DOHH2 (cell line): ENCODE measurements around the gene TPM3.

ENCODE experiments used
- H3F3A ChIP-seq: fragments of 200-600 bp; sonication (generic), shearing (Covaris generic); 2 replicates; pipeline ENCODE4 v1.6.0; 2016; ENCODE audit warnings: antibody characterized with exemption, mild to moderate bottlenecking; ENCODE audit not compliant: control insufficient read depth, insufficient read depth
- H3K27ac ChIP-seq: fragments of 200-600 bp; sonication (generic); 2 replicates; pipeline ENCODE4 v1.5.1; 2014; ENCODE audit warnings: low read depth, mild to moderate bottlenecking, low read length, moderate library complexity
- H3K27me3 ChIP-seq: fragments of 200-600 bp; sonication (generic); 2 replicates; pipeline ENCODE4 v1.6.1; 2014; ENCODE audit warnings: mild to moderate bottlenecking, low read length, mixed read lengths; ENCODE audit not compliant: control insufficient read depth
- H3K36me3 ChIP-seq: fragments of 200-600 bp; sonication (generic); 2 replicates; pipeline ENCODE4 v1.6.1; 2014; ENCODE audit warnings: mild to moderate bottlenecking, low read length, moderate library complexity, mixed read lengths; ENCODE audit not compliant: control insufficient read depth
- H3K4me1 ChIP-seq: fragments of 200-600 bp; sonication (generic); 2 replicates; pipeline ENCODE4 v1.6.1; 2014; ENCODE audit warnings: mild to moderate bottlenecking, low read length, mixed read lengths; ENCODE audit not compliant: control insufficient read depth
- H3K4me2 ChIP-seq: fragments of 200-600 bp; sonication (generic); 2 replicates; pipeline ENCODE4 v1.6.0; 2014; ENCODE audit warnings: mild to moderate bottlenecking, low read length, moderate library complexity
- H3K4me3 ChIP-seq: fragments of 200-600 bp; sonication (generic); 2 replicates; pipeline ENCODE4 v1.5.1; 2014; ENCODE audit warnings: mild to moderate bottlenecking, low read length, mixed read lengths
- H3K79me2 ChIP-seq: fragments of 200-600 bp; sonication (generic); 2 replicates; pipeline ENCODE4 v1.6.1; 2014; ENCODE audit warnings: mild to moderate bottlenecking, low read length, mixed read lengths; ENCODE audit not compliant: control insufficient read depth
- H3K9me2 ChIP-seq: fragments of 200-600 bp; sonication (generic); replicated peaks from 2 replicates; pipeline ENCODE4 v1.6.1; 2014; ENCODE audit warnings: mild to moderate bottlenecking, low read length, mixed read lengths; ENCODE audit not compliant: control insufficient read depth
- H3K9me3 ChIP-seq: fragments of 200-600 bp; sonication (generic); 2 replicates; pipeline ENCODE4 v1.6.1; 2014; ENCODE audit warnings: antibody characterized with exemption, low read length, mixed read lengths; ENCODE audit not compliant: control insufficient read depth, insufficient read depth
- H4K20me1 ChIP-seq: fragments of 200-600 bp; sonication (generic); 2 replicates; pipeline ENCODE4 v1.6.0; 2014; ENCODE audit warnings: low read depth, mild to moderate bottlenecking, antibody characterized with exemption, low read length, moderate library complexity; ENCODE audit not compliant: control insufficient read depth, insufficient read depth
- CTCF ChIP-seq: fragments of 200-600 bp; sonication (generic); IDR thresholded peaks from one replicate; pipeline ENCODE4 v1.5.1; 2014; ENCODE audit warnings: antibody characterized with exemption, mild to moderate bottlenecking, low read depth, low read length; ENCODE audit not compliant: poor library complexity, severe bottlenecking
- EZH2phosphoT487 ChIP-seq: fragments of 200-600 bp; sonication (generic); IDR thresholded peaks from 2 replicates; pipeline ENCODE4 v1.6.1; 2017; ENCODE audit warnings: borderline replicate concordance, mild to moderate bottlenecking, antibody characterized with exemption, low read length, moderate library complexity, mixed read lengths

The TPM3 gene

GRCh38 chr1:154159554-154159953 is 32.3 kb downstream of the TPM3 start:
- Histone ChIP-seq H3K4me2 (no peak overlapping the region), H3K4me3 (no peak overlapping the region), H3K9me3 (no peaks in the 10 kb centered on the region), H4K20me1 (no peaks in the 10 kb centered on the region), H3K4me1 (peaks cover 31% of the 10 kb centered on the region), H3K27ac (no peak overlapping the region), H3K9me2 (no peaks in the 10 kb centered on the region), H3K36me3 (peaks cover 90% of the 10 kb centered on the region), H3K27me3 (no peaks in the 10 kb centered on the region), H3K79me2 (peaks cover 16% of the 10 kb centered on the region), H3F3A (peaks cover 27% of the 10 kb centered on the region)
- TF ChIP-seq CTCF (no peak), EZH2phosphoT487 (no peak)

- peaks cover 31% of the 10 kb centered on the region for H3K4me1 ChIP-seq
- no peaks in the 10 kb centered on the region for H3K9me3 ChIP-seq
- no peaks in the 10 kb centered on the region for H4K20me1 ChIP-seq
- peaks cover 79% of the 10 kb centered on the region for H3K36me3 ChIP-seq
- no peak for TF ChIP-seq CTCF
- TF ChIP-seq EZH2phosphoT487: no peak
- H3K4me3 ChIP-seq: no peak overlapping the region
- peaks cover 27% of the 10 kb centered on the region for H3F3A ChIP-seq
- 0 out of 2 replicates have a peak overlapping the region, but pooled peaks have one; percentile 3 for H3K4me2 ChIP-seq
- no peak overlapping the region for H3K27ac ChIP-seq
- no peaks in the 10 kb centered on the region for H3K9me2 ChIP-seq
- peaks cover 10% of the 10 kb centered on the region; the same call in 1 of the 2 replicates for H3K79me2 ChIP-seq
- H3K27me3 ChIP-seq: no peaks in the 10 kb centered on the region
Observed at GRCh38 chr1:154158307-154159125, 33.4 kb downstream of the TPM3 start.

GRCh38 chr1:154157520-154158306 is 34.2 kb downstream of the TPM3 start:
- peaks cover 27% of the 10 kb centered on the region for H3F3A ChIP-seq
- peaks cover 71% of the 10 kb centered on the region for H3K36me3 ChIP-seq
- no peaks in the 10 kb centered on the region for H3K9me2 ChIP-seq
- H3K79me2 ChIP-seq: peaks cover 8% of the 10 kb centered on the region; the same call in 1 of the 2 replicates
- H3K4me3 ChIP-seq: no peak overlapping the region
- H3K27me3 ChIP-seq: no peaks in the 10 kb centered on the region
- H3K27ac ChIP-seq: no peak overlapping the region
- H4K20me1 ChIP-seq: no peaks in the 10 kb centered on the region
- H3K4me1 ChIP-seq: peaks cover 31% of the 10 kb centered on the region
- H3K4me2 ChIP-seq: 0 out of 2 replicates have a peak overlapping the region, but pooled peaks have one; percentile 3
- no peak for TF ChIP-seq CTCF
- TF ChIP-seq EZH2phosphoT487: no peak
- no peaks in the 10 kb centered on the region for H3K9me3 ChIP-seq
